ENCODE measurements around the gene SPC25. TPM values are rescaled to one million over a fixed set of nuclear protein-coding genes. Genes with fewer than 3 reads are reported as not detected.
A peak's percentile ranks its signal among the peaks of the same experiment; 100 is the strongest.

Gene SPC25
- total and polyA plus RNA-seq, 9 of the 15 experiments (the other 6 are each of a cell fraction or from before 2014, with no cell fraction given), result 44.8 to 100 (median 75.0) TPM

- no peak for TF ChIP-seq ZBED1 (IDR thresholded peaks at IDR 0.05)
- no peak for TF ChIP-seq NCOA1 (IDR thresholded peaks at IDR 0.05; ENCODE audit: low read depth)
- TF ChIP-seq TAF1 (IDR thresholded peaks at IDR 0.05; ENCODE audit: control insufficient read depth, extremely low read depth, insufficient read depth, low read length, severe bottlenecking), result peak; percentile 87
- TF ChIP-seq ZNF717 (CRISPR knock-in tag; IDR thresholded peaks at IDR 0.05), result no peak
- TF ChIP-seq TRIM24 (IDR thresholded peaks at IDR 0.05), result peak; percentile 36 to 81; a peak in 3 of 4 replicates
- TF ChIP-seq MCM7 (IDR thresholded peaks at IDR 0.05), result no peak
- no peak; the same call in 1 of the 2 replicates for TF ChIP-seq ZNF644 (tag; IDR thresholded peaks at IDR 0.05; ENCODE audit: low read depth)
- no peak for TF ChIP-seq HOMEZ (CRISPR knock-in tag; IDR thresholded peaks at IDR 0.05)
- TF ChIP-seq RHOXF2B (CRISPR knock-in tag; conservative IDR thresholded peaks at IDR 0.05), result peak; percentile 63; the same call in 1 of the 2 replicates
- TF ChIP-seq FOXK2 (conservative IDR thresholded peaks at IDR 0.05 in 1 of 2, IDR thresholded peaks at IDR 0.05 in 1 of 2; ENCODE audit: low read depth in 2 of 2), result peak; percentile 51 to 53; a peak in 3 of 4 replicates
- peak; percentile 65 for TF ChIP-seq ATF7 (IDR thresholded peaks at IDR 0.05)
- TF ChIP-seq RAD21 (CRISPR knock-in tag; conservative IDR thresholded peaks at IDR 0.05 in 1 of 2, IDR thresholded peaks at IDR 0.05 in 1 of 2), result no peak; a peak in 2 of 4 replicates
- no peak for TF ChIP-seq U2AF1 (optimal IDR thresholded peaks at IDR 0.05; ENCODE audit: low read depth, low read length)
- TF ChIP-seq ZNF589 (CRISPR knock-in tag; IDR thresholded peaks at IDR 0.05; ENCODE audit: low read depth), result no peak
- TF ChIP-seq ZNF77 (CRISPR knock-in tag; IDR thresholded peaks at IDR 0.05), result no peak
- no peak for TF ChIP-seq PURB (CRISPR knock-in tag; IDR thresholded peaks at IDR 0.05; ENCODE audit: low read depth)
- 0 out of 2 replicates have a peak, but pooled peaks have one; percentile 5 for TF ChIP-seq ZNF24 (IDR thresholded peaks at IDR 0.05)
- peak; percentile 92 for TF ChIP-seq RBM25 (IDR thresholded peaks at IDR 0.05; ENCODE audit: low read depth, low read length, severe bottlenecking)
- no peak for TF ChIP-seq CSDE1 (IDR thresholded peaks at IDR 0.05)
- TF ChIP-seq SRSF3 (IDR thresholded peaks at IDR 0.05; ENCODE audit: insufficient read depth, low read length), result no peak
- no peak for TF ChIP-seq POLR3A (IDR thresholded peaks at IDR 0.05; ENCODE audit: borderline replicate concordance, extremely low read depth, insufficient read depth, insufficient read length)
- TF ChIP-seq, protein P1, sequence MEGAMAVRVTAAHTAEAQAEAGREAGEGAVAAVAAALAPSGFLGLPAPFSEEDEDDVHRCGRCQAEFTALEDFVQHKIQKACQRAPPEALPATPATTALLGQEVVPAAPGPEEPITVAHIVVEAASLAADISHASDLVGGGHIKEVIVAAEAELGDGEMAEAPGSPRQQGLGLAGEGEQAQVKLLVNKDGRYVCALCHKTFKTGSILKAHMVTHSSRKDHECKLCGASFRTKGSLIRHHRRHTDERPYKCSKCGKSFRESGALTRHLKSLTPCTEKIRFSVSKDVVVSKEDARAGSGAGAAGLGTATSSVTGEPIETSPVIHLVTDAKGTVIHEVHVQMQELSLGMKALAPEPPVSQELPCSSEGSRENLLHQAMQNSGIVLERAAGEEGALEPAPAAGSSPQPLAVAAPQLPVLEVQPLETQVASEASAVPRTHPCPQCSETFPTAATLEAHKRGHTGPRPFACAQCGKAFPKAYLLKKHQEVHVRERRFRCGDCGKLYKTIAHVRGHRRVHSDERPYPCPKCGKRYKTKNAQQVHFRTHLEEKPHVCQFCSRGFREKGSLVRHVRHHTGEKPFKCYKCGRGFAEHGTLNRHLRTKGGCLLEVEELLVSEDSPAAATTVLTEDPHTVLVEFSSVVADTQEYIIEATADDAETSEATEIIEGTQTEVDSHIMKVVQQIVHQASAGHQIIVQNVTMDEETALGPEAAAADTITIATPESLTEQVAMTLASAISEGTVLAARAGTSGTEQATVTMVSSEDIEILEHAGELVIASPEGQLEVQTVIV (CRISPR knock-in tag; IDR thresholded peaks at IDR 0.05; ENCODE audit: borderline replicate concordance), result no peak
- TF ChIP-seq ETS2 (tag; IDR thresholded peaks at IDR 0.05; ENCODE audit: borderline replicate concordance, poor library complexity, severe bottlenecking), result no peak
- no peak for TF ChIP-seq EWSR1 (IDR thresholded peaks at IDR 0.05; ENCODE audit: borderline replicate concordance, low read depth, partially characterized antibody)
- TF ChIP-seq IRF2 (CRISPR knock-in tag; IDR thresholded peaks at IDR 0.05), result no peak
These were observed at the start of gene SPC25 (continued) for GRCh38 chr2:168890006-168890782.

Measured in K562 (cell line).